HG03354 (cell line): ENCODE measurements around the gene ERC1.

Experiments
- ATAC-seq: cut with Tn5 transposase; IDR thresholded peaks from one replicate; pipeline ENCODE4 v1.9.1; 2021; ENCODE audit warnings: mild to moderate bottlenecking; ENCODE audit not compliant: unreplicated experiment, poor library complexity, severe bottlenecking

ERC1 gene

GRCh38 chr12:1479645-1480044 lies 488.6 kb downstream of the ERC1 start:
- ATAC-seq, result no peak

GRCh38 chr12:1481326-1481725 lies 490.3 kb downstream of the ERC1 start:
- ATAC-seq, result no peak

- no peak for ATAC-seq
Measured at GRCh38 chr12:1481906-1482305, 490.9 kb downstream of the ERC1 start.

- no peak for ATAC-seq
Measured at GRCh38 chr12:1488908-1489381, 497.9 kb downstream of the ERC1 start.

- no peak for ATAC-seq
Measured at GRCh38 chr12:1491983-1492697, 501.1 kb downstream of the ERC1 start.

GRCh38 chr12:1493781-1494565 lies 502.9 kb downstream of the ERC1 start:
- ATAC-seq, result no peak

- no peak for ATAC-seq
Measured at GRCh38 chr12:1494856-1495255, 503.8 kb downstream of the ERC1 start.

- no peak for ATAC-seq
Measured at GRCh38 chr12:1496162-1496900, 505.3 kb downstream of the ERC1 start.

GRCh38 chr12:1497161-1497560 lies 506.1 kb downstream of the ERC1 start:
- ATAC-seq, result no peak

GRCh38 chr12:1498199-1498740 lies 507.2 kb downstream of the ERC1 start:
- no peak for ATAC-seq

- ATAC-seq, result no peak
Measured at GRCh38 chr12:1499351-1499750, 508.3 kb downstream of the ERC1 start.

- ATAC-seq, result no peak
Measured at GRCh38 chr12:1500095-1500801, 509.2 kb downstream of the ERC1 start.

GRCh38 chr12:1501001-1501400 lies 510.0 kb downstream of the ERC1 start:
- ATAC-seq, result no peak

- no peak for ATAC-seq
Measured at GRCh38 chr12:1501695-1502378, 510.8 kb downstream of the ERC1 start.

- no peak for ATAC-seq
Measured at GRCh38 chr12:1502379-1502720, 511.3 kb downstream of the ERC1 start.

- ATAC-seq, result no peak
Measured at GRCh38 chr12:1502831-1503230, 511.8 kb downstream of the ERC1 start.

- no peak for ATAC-seq
Measured at GRCh38 chr12:1503281-1503711, 512.3 kb downstream of the ERC1 start.

- ATAC-seq, result no peak
Measured at GRCh38 chr12:1504304-1504894, 513.4 kb downstream of the ERC1 start.

GRCh38 chr12:1504895-1505311 lies 513.9 kb downstream of the ERC1 start:
- no peak for ATAC-seq
